Measurements from ENCODE around the gene PIP4P1. TPM values are rescaled to one million over a fixed set of nuclear protein-coding genes. Genes with fewer than 3 reads are reported as not detected.

Gene PIP4P1
- total and polyA plus RNA-seq, 2 of the 8 experiments (the other 6 are each of a cell fraction or from before 2014, with no cell fraction given): 29.5 to 60.0 TPM

- Histone ChIP-seq H3K23me2 (ENCODE audit: low read depth, low read length) (peaks cover 2% of the 10 kb centered on the region; the same call in 1 of the 2 replicates), H3K79me1 (ENCODE audit: low read depth, low read length) (no peaks in the 10 kb centered on the region), H3K9ac (replicated peaks in 1 of 4; ENCODE audit: extremely low read depth in 1 of 4, low read depth in 3 of 4, low read length in 3 of 4) (no peak overlapping the region), H3K14ac (ENCODE audit: insufficient read length) (no peak overlapping the region), H4K91ac (replicated peaks; ENCODE audit: insufficient read length, low read length) (no peak overlapping the region), H4K8ac (ENCODE audit: extremely low read depth, insufficient read depth, low read length) (no peak overlapping the region), H3K27ac (ENCODE audit: low read depth, low read length) (no peak overlapping the region), H2BK20ac (ENCODE audit: low read length) (no peak overlapping the region), H3K27me3 (replicated peaks in 1 of 4; ENCODE audit: control insufficient read depth in 3 of 4, extremely low read depth in 1 of 4, insufficient read depth in 3 of 4, low read length in 3 of 4) (no peaks in the 10 kb centered on the region), H4K5ac (ENCODE audit: insufficient read length, low read depth, low read length) (no peak overlapping the region), H3K9me3 (ENCODE audit: insufficient read depth in 2 of 2, low read depth in 1 of 2, low read length in 1 of 2) (no peaks in the 10 kb centered on the region), H2AK5ac (ENCODE audit: low read depth, low read length) (no peak overlapping the region), H3K4me1 (replicated peaks in 1 of 4; ENCODE audit: control insufficient read depth in 3 of 4, insufficient read depth in 4 of 4, low read length in 3 of 4) (no peaks in the 10 kb centered on the region), H3K36me3 (ENCODE audit: control insufficient read depth in 2 of 4, insufficient read depth in 4 of 4, low read length in 3 of 4) (no peaks in the 10 kb centered on the region), H3K4ac (replicated peaks; ENCODE audit: insufficient read length, low read depth, low read length) (no peak overlapping the region), H3K23ac (ENCODE audit: insufficient read length) (no peak overlapping the region), H3K18ac (ENCODE audit: extremely low read depth, low read length) (no peak overlapping the region), H2BK12ac (ENCODE audit: low read depth, low read length) (no peak overlapping the region), H2BK5ac (ENCODE audit: low read depth, low read length) (no peak overlapping the region), H3K4me2 (ENCODE audit: insufficient read depth in 1 of 2, low read depth in 2 of 2, low read length in 2 of 2) (no peak overlapping the region), H2AFZ (ENCODE audit: low read length) (no peak overlapping the region; the same call in 1 of the 2 replicates), H2BK15ac (ENCODE audit: low read length) (no peak overlapping the region), H3K79me2 (ENCODE audit: control insufficient read depth in 1 of 2, insufficient read depth in 2 of 2, low read length in 2 of 2) (no peaks in the 10 kb centered on the region), H3K56ac (replicated peaks; ENCODE audit: insufficient read length, low read depth, low read length) (no peak overlapping the region), H3K4me3 (ENCODE audit: extremely low read depth in 1 of 4, insufficient read depth in 2 of 4, low read depth in 3 of 4, low read length in 4 of 4) (no peak overlapping the region), H4K20me1 (replicated peaks in 1 of 2; ENCODE audit: control insufficient read depth in 1 of 2, insufficient read depth in 2 of 2, low read length in 2 of 2) (no peaks in the 10 kb centered on the region), H2BK120ac (replicated peaks; ENCODE audit: low read depth, low read length) (no peak overlapping the region)
- TF ChIP-seq CHD2 (IDR thresholded peaks at IDR 0.05; ENCODE audit: low read length) (no peak), POLR2A (IDR thresholded peaks at IDR 0.05; ENCODE audit: control extremely low read depth in 1 of 2, low read depth in 2 of 2, low read length in 2 of 2) (no peak), E2F6 (IDR thresholded peaks at IDR 0.05) (no peak), POLR2AphosphoS5 (IDR thresholded peaks at IDR 0.05; ENCODE audit: low read depth, low read length) (no peak), MAFK (IDR thresholded peaks at IDR 0.05; ENCODE audit: low read depth, low read length) (no peak), RXRA (IDR thresholded peaks at IDR 0.05; ENCODE audit: insufficient read depth, low read depth, low read length) (no peak), EGR1 (IDR thresholded peaks at IDR 0.05; ENCODE audit: borderline replicate concordance, low read depth, low read length) (no peak), ATF2 (IDR thresholded peaks at IDR 0.05; ENCODE audit: low read length) (no peak), NANOG (IDR thresholded peaks at IDR 0.05; ENCODE audit: insufficient read depth, low read depth, low read length, poor library complexity, severe bottlenecking) (no peak), SIX5 (IDR thresholded peaks at IDR 0.05; ENCODE audit: low read depth, low read length) (no peak)
- DNase-seq (ENCODE audit: low read depth in 1 of 2, low spot score in 2 of 2) (no peak), FAIRE-seq (no peak)
- WGBS, 2 experiments (ENCODE audit: extremely low coverage in 1 of 2, insufficient coverage in 1 of 2, insufficient read length in 1 of 2, insufficient replicate concordance in 2 of 2, low coverage in 1 of 2, low lambda C conversion rate in 2 of 2, missing lambda C conversion rate in 1 of 2): 70% methylated on average over 5 of the region's 5 CpGs; no CpG with 5 or more reads in 1 of the 2 experiments
- ChIA-PET CTCF (ENCODE audit: partially characterized antibody) (interaction anchor here (0.6 to 0.7 kb wide), 2 partner anchors 36 to 124 kb away, joined by 3 read pairs; no protein-coding TSS in a partner anchor), POLR2A (ENCODE audit: partially characterized antibody) (interaction anchor here (1.0 kb wide), 1 partner anchor 13 kb away, joined by 3 read pairs; no protein-coding TSS in a partner anchor)
Measured at GRCh38 chr14:20427231-20428009, 33.8 kb downstream of the PIP4P1 start.
